Activated gamma-delta T cell treated with anti-CD3 and anti-CD28 coated beads, Interleukin-2, amount 50 U/mL, for 16 hours (primary cell): Measurements from ENCODE around the gene SLC7A10.
"Not testable (repeated sequence)": the region's sequence is repeated elsewhere in the genome, so short reads cannot be mapped to it uniquely, and the experiment has no call there.

Experiments
- DNase-seq: peaks from one replicate; pipeline ENCODE4 v3.0.0-alpha.2; 2020; ENCODE audit warnings: low read depth

SLC7A10 gene

DNA sequence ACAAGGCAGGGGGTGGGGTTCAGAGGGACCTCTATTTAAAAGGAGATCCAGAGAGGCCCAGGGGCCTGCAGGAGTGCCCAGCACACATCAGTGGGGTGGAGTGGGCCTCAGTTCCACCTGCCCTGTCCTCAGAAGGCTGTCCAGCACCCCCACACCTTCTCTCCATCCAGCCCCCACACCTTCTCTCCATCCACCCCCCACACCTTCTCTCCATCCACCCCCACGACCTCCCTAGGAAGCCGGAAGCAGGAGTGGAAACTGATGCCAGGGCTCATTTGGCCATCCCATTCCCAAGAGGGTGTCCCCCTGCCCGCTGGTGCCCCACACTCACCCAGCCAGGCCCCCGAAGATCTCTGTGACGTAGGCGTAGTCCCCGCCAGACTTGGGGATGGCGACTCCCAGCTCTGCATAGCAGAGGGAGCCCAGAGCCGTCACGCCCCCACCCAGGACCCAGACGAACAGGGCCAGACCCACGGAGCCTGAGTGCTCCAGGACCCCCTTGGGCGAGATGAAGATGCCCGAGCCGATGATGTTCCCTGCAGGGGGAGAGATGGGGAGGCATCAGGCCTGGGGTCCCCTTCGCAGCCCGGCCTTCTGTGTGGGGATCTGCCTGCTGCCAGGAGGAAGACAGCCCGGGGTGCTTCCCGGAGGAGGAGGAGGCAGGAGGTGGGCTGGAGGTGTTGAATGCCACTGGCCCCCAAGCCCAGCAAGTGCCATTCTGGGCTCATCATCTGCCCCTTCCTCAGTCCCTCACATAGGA lies 10.0 kb downstream of the SLC7A10 start:
- no peak for DNase-seq

DNA sequence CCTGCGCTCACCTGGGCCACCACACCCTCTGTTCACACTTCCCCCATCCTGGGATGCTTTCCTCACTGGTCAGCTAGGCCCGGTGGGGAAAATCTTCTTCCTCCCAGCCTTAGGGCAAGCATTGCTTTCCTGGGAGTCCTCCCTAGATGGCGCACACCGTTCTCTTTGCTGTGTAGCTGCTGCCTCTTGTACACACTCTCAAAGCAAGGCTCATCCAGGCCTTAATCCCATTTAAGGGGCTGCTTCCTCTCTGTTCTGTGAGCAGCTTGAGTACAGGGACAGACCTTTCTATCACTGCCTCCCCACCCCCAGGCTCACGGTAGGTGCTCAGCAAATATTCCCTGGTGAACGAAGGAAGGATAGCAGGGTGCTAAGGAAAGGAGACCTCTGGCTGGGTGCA lies 11.1 kb downstream of the SLC7A10 start:
- DNase-seq: no peak

- no peak for DNase-seq
Measured at GRCh38 chr19:33212436-33213172, 13.0 kb downstream of the SLC7A10 start.

DNA sequence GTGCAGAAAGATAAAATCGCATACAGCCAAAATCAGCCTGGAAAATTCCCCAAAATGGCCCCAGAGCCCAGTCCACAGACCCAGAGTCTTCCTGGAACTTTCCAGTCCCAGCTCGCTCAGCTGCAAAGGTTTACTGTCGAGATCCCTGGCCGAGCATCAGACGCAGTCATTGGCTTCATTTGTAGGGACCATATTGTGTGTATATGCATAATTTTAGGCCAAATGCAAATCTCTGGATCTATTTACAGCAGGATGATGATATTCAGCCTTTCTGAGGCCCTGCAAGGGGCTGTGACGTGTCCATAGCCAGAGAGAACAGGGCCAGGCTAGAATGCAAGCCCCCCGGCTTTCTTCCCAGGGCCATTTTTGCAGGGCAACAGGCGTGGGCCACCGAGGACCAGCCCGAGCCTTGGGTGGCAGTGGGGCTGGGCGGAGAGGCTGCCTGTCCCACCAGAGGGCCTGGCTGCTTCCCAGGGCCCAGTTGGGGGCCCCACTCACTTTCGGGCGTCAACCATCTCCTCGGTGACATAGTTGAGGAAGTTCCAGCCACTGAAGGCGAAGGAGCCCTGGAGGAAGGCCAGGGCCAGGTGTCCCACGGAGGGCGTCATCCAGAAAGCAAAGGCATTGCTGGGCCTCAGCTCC lies 13.7 kb downstream of the SLC7A10 start:
- DNase-seq: no peak

DNA sequence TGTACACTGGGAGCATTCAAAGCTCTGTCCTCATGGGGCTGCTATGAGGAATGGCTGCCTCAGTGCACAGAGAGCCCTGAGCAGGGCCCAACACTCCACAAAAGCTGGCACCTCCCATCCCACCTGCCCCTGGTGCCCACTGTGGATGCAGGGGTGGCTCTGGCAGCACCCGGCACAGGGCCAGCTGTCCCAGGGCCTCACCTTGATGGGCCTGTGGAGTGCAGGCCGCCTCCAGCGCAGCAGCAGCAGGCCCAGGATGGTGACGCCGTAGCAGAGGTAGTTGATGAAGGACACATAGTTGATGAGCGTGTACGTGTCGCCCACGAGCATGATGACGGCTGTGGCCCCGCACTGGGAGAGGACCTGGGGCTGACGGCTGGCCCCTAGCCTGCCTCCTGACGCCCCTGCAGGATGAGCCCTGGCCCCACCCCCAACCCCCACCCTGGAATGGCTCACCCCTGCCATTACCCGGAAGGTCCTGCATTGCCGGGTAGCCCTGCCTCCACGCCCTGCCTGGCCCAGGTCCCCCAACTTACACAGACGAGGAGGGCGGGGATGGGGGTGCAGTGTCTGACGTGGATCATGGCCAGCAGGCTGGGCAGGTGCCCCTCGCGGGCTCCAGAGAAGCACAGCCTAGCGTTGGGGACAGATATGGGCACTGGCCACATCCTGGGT lies 15.2 kb downstream of the SLC7A10 start:
- DNase-seq: no peak

- DNase-seq: not testable (repeated sequence)
Measured at GRCh38 chr19:33209850-33210230, 15.8 kb downstream of the SLC7A10 start.

- DNase-seq: no peak
Measured at GRCh38 chr19:33208904-33209849, 16.5 kb downstream of the SLC7A10 start.

- no peak for DNase-seq
Measured at GRCh38 chr19:33208371-33208895, 17.2 kb downstream of the SLC7A10 start.

- DNase-seq: no peak
Measured at GRCh38 chr19:33207903-33208302, 17.7 kb downstream of the SLC7A10 start.

GRCh38 chr19:33207040-33207620 lies 18.5 kb downstream of the SLC7A10 start:
- DNase-seq: no peak

DNA sequence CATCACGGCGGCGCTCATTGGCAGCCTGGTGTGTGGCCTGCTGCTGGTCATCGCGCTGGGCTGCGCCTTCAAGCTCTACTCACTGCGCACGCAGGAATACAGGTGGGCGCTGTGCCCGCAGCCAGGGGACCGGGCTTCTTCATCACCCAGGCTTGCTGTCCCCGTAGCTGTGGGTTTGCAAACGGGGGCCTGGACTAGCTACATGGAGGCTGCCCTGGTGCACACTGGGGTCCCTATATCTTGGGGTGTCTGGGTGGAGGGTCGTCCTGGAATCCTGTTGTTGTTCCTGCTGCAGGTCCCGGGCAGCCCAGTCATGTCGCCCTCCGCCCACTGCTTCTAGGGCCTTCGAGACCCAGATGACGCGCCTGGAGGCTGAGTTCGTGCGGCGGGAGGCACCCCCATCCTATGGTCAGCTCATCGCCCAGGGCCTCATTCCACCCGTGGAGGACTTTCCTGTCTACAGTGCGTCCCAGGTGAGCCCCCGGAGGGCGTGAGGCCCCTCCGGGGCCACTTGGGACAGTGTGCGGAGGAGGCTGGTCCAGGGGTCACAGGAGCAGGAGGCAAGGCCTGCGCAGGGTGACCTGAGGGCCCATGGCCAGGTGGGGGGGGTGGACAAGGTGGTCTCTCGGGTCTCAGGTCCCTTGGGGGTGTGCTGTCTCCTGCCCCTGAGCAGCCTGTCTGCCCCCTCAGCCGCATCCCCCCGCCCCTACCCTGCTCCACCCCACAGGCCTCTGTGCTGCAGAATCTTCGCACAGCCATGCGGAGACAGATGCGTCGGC lies 19.2 kb downstream of the SLC7A10 start:
- no peak for DNase-seq

DNA sequence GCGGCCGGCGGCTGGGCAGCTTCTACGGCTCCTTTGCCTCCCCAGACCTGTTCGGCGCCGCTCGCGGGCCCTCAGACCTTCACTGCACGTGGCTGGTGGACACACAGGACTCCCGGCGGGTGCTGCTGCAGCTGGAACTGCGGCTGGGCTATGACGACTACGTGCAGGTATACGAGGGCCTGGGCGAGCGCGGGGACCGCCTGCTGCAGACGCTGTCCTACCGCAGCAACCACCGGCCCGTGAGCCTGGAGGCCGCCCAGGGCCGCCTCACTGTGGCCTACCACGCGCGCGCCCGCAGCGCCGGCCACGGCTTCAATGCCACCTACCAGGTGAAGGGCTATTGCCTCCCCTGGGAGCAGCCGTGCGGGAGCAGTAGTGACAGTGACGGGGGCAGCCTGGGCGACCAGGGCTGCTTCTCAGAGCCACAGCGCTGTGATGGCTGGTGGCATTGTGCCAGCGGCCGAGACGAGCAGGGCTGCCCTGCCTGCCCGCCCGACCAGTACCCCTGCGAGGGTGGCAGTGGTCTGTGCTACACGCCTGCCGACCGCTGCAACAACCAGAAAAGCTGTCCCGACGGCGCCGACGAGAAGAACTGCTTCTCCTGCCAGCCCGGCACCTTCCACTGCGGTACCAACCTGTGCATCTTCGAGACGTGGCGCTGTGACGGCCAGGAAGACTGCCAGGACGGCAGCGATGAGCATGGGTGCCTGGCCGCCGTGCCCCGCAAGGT lies 20.0 kb downstream of the SLC7A10 start:
- no peak for DNase-seq

DNA sequence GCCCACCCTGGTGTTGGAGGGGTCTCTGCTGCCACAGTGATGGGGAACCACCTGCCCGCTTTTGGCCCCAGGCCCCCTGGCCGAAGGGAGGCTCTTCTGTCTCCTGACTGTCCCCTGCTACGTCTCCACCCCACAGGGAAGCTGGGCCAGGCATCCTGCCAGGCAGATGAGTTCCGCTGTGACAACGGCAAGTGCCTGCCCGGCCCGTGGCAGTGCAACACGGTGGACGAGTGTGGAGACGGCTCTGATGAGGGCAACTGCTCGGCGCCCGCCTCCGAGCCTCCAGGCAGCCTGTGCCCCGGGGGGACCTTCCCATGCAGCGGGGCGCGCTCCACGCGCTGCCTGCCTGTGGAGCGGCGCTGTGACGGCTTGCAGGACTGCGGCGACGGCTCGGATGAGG lies 20.5 kb downstream of the SLC7A10 start:
- DNase-seq: no peak

- no peak for DNase-seq
Measured at GRCh38 chr19:33204136-33204973, 21.3 kb downstream of the SLC7A10 start.

DNA sequence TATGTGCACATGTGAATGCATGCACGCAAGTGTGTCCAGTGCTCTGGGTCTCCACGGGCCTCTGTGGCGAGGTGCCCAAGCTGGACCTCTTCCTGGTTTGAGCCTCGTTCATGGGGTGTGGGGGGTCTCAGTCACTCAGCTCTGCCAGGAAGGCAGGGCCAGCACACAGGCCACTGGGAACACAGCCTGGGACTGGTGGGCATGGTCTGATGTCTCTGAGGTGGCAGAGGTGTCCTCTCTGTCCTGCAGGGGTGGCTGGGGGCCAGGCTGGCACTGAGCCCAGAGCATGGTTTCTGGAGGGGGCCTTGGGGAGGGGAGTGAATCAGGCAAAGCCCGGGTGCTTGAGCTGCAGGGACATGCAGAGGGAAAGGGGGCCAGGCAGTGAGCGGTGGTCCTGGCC lies 22.1 kb downstream of the SLC7A10 start:
- no peak for DNase-seq

GRCh38 chr19:33202546-33203507 lies 22.8 kb downstream of the SLC7A10 start:
- no peak for DNase-seq

DNA sequence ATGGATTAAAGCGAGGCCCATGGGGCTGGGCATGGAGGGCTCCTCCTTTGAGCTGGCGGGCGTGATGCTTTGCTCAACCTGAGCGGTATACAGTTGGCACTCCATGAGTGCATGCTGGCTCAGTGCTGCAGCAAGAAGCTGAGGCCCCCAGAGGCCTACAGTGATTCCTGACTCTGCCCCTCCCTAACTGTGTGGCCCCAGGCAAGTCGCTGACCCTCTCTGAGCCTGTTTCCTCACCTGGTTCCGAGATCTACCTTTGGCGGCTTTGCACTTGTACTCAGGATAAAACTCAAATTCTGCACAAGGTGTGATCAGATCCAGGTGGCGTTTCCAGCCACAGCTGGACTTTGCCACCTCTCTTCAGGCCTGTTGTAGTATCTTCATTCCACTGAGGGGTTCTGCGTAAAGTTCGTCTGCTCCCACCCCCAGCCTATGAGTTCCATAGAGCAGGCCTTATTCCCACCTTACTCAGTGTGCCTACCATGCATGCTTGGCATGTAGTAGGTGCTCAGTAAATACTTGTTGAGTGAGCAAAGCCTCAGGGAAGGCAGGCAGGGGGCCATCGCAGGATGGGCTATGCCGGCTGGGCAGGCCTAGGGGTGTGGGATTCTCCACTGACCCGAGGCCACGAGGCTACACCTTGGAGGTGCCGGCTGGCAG lies 23.6 kb downstream of the SLC7A10 start:
- no peak for DNase-seq
